ENCODE results near the gene TTF1. TPM values are rescaled to one million over a fixed set of nuclear protein-coding genes. Genes with fewer than 3 reads are reported as not detected.

Gene TTF1
- total and polyA plus RNA-seq, 10 of the 15 experiments (the other 5 are each of a cell fraction or from before 2014, with no cell fraction given) = 11.3 to 25.5 (median 16.0) TPM

GRCh38 chr9:132348676-132349075 is 58.0 kb downstream of the TTF1 start:
- H3K36me3 ChIP-seq (ENCODE audit: control insufficient read depth in 2 of 2, insufficient read depth in 2 of 2, low read length in 1 of 2) = peaks cover 8 to 34% of the 10 kb centered on the region in 2 experiments
- ChIA-PET SMC1A (ENCODE audit: uncharacterized antibody, unreplicated experiment) (interaction anchor here (1.7 to 9.5 kb wide), 2 partner anchors 34 to 35 kb away, joined by 5 to 131 read pairs; no protein-coding TSS in a partner anchor), CTCF (interaction anchor here (1.4 kb wide), 1 partner anchor 80 kb away, joined by 3 read pairs; no protein-coding TSS in a partner anchor), RAD21 (ENCODE audit: unreplicated experiment) (interaction anchor here (1.2 to 1.7 kb wide), 2 partner anchors 33 to 35 kb away, joined by 4 to 8 read pairs; no protein-coding TSS in a partner anchor), POLR2A (no interaction called here)
- H3K4me3 ChIP-seq = no peak overlapping the region
- 56% methylated on average over 5 of the region's 5 CpGs for WGBS (ENCODE audit: insufficient coverage, insufficient replicate concordance, low lambda C conversion rate, missing lambda C conversion rate)
- H4K20me1 ChIP-seq (ENCODE audit: control insufficient read depth, insufficient read depth) = no peaks in the 10 kb centered on the region; the same call in 1 of the 2 replicates
- ATAC-seq (peak; percentile 11; the same call in 1 of the 3 replicates), FAIRE-seq (no peak), DNase-seq (ENCODE audit: low read depth, low spot score) (no peak)
- H3K9ac ChIP-seq (ENCODE audit: control insufficient read depth, insufficient read depth, low read length) = no peak overlapping the region
- no peaks in the 10 kb centered on the region for H3K27me3 ChIP-seq (replicated peaks in 1 of 2; ENCODE audit: control insufficient read depth in 2 of 2, insufficient read depth in 2 of 2, low read length in 1 of 2)
- no peaks in the 10 kb centered on the region for H3K9me3 ChIP-seq (replicated peaks; ENCODE audit: control insufficient read depth, insufficient read depth, low read length)
- peak overlapping the region; percentile 27; the same call in 1 of the 2 replicates for H3K4me2 ChIP-seq (ENCODE audit: control insufficient read depth, insufficient read depth)
- BruUV-seq (replicated peaks) = no TSS peak
- TF ChIP-seq CEBPZ (IDR thresholded peaks at IDR 0.05; ENCODE audit: low read depth, low read length) (no peak), BHLHE40 (IDR thresholded peaks at IDR 0.05; ENCODE audit: borderline replicate concordance in 1 of 2, low read depth in 2 of 2, low read length in 1 of 2) (peak in 1 of 2 experiments; percentile 5; a peak in 1 of 4 replicates)
- H3K79me2 ChIP-seq (ENCODE audit: control insufficient read depth, insufficient read depth, low read length) = peaks cover 55% of the 10 kb centered on the region
- no peak overlapping the region for H2AFZ ChIP-seq (ENCODE audit: control insufficient read depth, low read depth, low read length)
- peaks cover 16% of the 10 kb centered on the region for H3K4me1 ChIP-seq (ENCODE audit: control insufficient read depth, insufficient read depth, low read length)
- intact Hi-C loops (cut with micrococcal nuclease; ENCODE audit: unreplicated experiment) (no loop called here), in situ Hi-C loops (cut with MboI) (no loop called here)
- no peak overlapping the region for H3K27ac ChIP-seq (ENCODE audit: control insufficient read depth, insufficient read depth)

Data from GM12878 (cell line).